Measurements from ENCODE around the gene TOP1. TPM values are rescaled to one million over a fixed set of nuclear protein-coding genes. Genes with fewer than 3 reads are reported as not detected.

TOP1 gene
- total and polyA plus RNA-seq, 2 of the 4 experiments (the other 2 are of a cell fraction), result 14.0 to 21.5 TPM

DNA sequence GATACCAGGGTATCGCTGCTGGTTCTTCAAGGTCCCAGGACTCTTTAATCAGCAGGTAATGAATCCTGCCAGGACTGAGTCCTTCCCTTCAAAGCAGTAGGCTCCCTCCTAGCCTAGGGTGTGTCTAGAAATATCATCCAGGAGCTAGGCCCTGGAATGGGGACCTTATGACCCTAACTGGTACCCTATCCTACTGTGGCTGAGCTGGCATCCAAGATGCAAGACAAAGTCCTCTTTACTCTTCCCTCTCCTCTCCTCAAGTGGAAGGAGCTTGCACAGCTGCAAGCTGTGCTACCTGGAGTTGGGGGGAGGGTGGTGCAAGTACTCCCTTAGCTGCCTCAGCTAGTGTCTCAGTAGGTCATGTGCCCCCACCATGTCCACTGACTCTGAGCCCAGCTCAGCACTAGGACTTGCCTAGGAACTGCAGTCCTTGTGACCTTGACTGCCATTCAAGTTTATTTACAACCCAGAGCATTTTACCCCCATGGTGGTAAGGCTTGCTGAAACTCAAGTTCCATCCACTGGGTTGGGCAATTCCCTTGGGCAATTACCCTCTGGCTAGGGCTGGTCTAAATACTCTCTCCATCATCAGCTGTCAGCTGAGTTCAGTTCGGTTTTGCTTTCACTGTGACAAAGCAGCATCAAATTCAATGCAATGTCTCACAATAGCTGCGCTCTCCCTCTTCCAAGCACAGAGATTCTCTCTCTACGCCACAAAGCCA, 48.4 kb upstream of the TOP1 start:
- Histone ChIP-seq H3K4me3 (ENCODE audit: insufficient read depth, low read depth, low read length) (no peak overlapping the region), H4K8ac (ENCODE audit: low read depth in 2 of 2, low read length in 2 of 2) (no peak overlapping the region), H4K20me1 (ENCODE audit: insufficient read depth, low read length) (no peaks in the 10 kb centered on the region; the same call in 1 of the 2 replicates), H3K23ac (ENCODE audit: low read depth, low read length) (no peak overlapping the region), H2AFZ (replicated peaks; ENCODE audit: low read length, poor library complexity) (no peak overlapping the region), H2BK15ac (ENCODE audit: low read depth, low read length) (no peak overlapping the region), H3K36me3 (ENCODE audit: control insufficient read depth, insufficient read depth, low read length) (no peaks in the 10 kb centered on the region), H2BK5ac (ENCODE audit: low read depth, low read length, poor library complexity, severe bottlenecking) (no peak overlapping the region), H3K27ac (ENCODE audit: insufficient read depth, low read length) (no peak overlapping the region), H3K79me1 (ENCODE audit: low read depth in 1 of 2, low read length in 2 of 2) (peaks cover 3 to 29% of the 10 kb centered on the region in 2 experiments; a peak in 2 of 4 replicates), H3K9me3 (ENCODE audit: control insufficient read depth, insufficient read depth, low read length) (no peaks in the 10 kb centered on the region), H4K91ac (ENCODE audit: insufficient read depth, low read depth, low read length) (no peak overlapping the region), H2BK120ac (ENCODE audit: low read depth, low read length) (no peak overlapping the region), H3K4ac (ENCODE audit: low read depth, low read length) (no peak overlapping the region), H2AK5ac (ENCODE audit: low read depth, low read length) (no peak overlapping the region), H3K4me2 (ENCODE audit: low read depth, low read length) (no peak overlapping the region; the same call in 1 of the 2 replicates), H3K9me1 (ENCODE audit: insufficient read depth, low read length) (peaks cover 5% of the 10 kb centered on the region; the same call in 1 of the 2 replicates), H4K5ac (ENCODE audit: low read depth, low read length) (no peak overlapping the region), H3K4me1 (ENCODE audit: control insufficient read depth, insufficient read depth, low read length) (peaks cover 2% of the 10 kb centered on the region), H2BK20ac (ENCODE audit: low read depth, low read length) (no peak overlapping the region), H3K9ac (ENCODE audit: low read depth, low read length) (no peak overlapping the region), H3K14ac (replicated peaks; ENCODE audit: low read depth, low read length) (no peak overlapping the region), H2AK9ac (replicated peaks; ENCODE audit: low read depth, low read length, poor library complexity) (no peak overlapping the region), H3K56ac (ENCODE audit: extremely low read depth, insufficient read depth, low read length) (no peak overlapping the region), H3K27me3 (ENCODE audit: control insufficient read depth, insufficient read depth, low read length) (no peaks in the 10 kb centered on the region), H3K18ac (ENCODE audit: low read depth, low read length) (no peak overlapping the region)
- no TSS peak for BruUV-seq (replicated peaks)
- in situ Hi-C loops (cut with MboI; ENCODE audit: low sequenced_read_pairs), result no loop called here
- POLR2A ChIA-PET (ENCODE audit: unreplicated experiment), result no interaction called here
- TF ChIP-seq MAFK (IDR thresholded peaks at IDR 0.05; ENCODE audit: low read depth, low read length) (no peak), BHLHE40 (IDR thresholded peaks at IDR 0.05; ENCODE audit: low read depth, low read length) (no peak), NFE2L2 (IDR thresholded peaks at IDR 0.05; ENCODE audit: low read depth, low read length) (no peak), MAZ (IDR thresholded peaks at IDR 0.05; ENCODE audit: borderline replicate concordance, low read depth, low read length) (no peak), POLR2A (IDR thresholded peaks at IDR 0.05; ENCODE audit: low read depth, low read length) (no peak), RFX5 (IDR thresholded peaks at IDR 0.05; ENCODE audit: low read depth, low read length) (no peak), CTCF (conservative IDR thresholded peaks at IDR 0.05; ENCODE audit: low read depth, low read length) (no peak), SMC3 (IDR thresholded peaks at IDR 0.05; ENCODE audit: low read depth, low read length) (no peak), CEBPB (IDR thresholded peaks at IDR 0.05; ENCODE audit: low read depth, low read length) (no peak)
- ATAC-seq (ENCODE audit: low read depth) (peak; percentile 54), DNase-seq (no peak)
- CTCF ChIA-PET, result no interaction called here
- WGBS, 2 experiments (ENCODE audit: extremely low coverage in 2 of 2, insufficient read length in 1 of 2), result no CpG with 5 or more reads among the region's 4 CpGs
- intact Hi-C loops (cut with micrococcal nuclease), result no loop called here
- dilution Hi-C loops (cut with HindIII; ENCODE audit: low sequenced_read_pairs, unreplicated experiment), result no loop called here
